HepG2 (cell line): ENCODE data around the gene NUP155. TPM values are rescaled to one million over a fixed set of nuclear protein-coding genes. Genes with fewer than 3 reads are reported as not detected.
A peak's percentile ranks its signal among the peaks of the same experiment; 100 is the strongest.

Experiments used
- ASH2L ChIP-seq: fragments of 300-600, 200-600 bp; sonication (generic); IDR thresholded peaks from 2 replicates; pipeline ENCODE4 v1.7.0; 2017; ENCODE audit warnings: low read depth, mild to moderate bottlenecking, moderate library complexity, mixed read lengths, low read length; ENCODE audit not compliant: insufficient read length
- GABPB1 ChIP-seq: IDR thresholded peaks from 2 replicates; pipeline ENCODE4 v1.6.1; 2016; ENCODE audit warnings: mild to moderate bottlenecking, missing genetic modification reagents, moderate library complexity, missing compliant biosample characterization
- GATAD2A ChIP-seq: IDR thresholded peaks from 2 replicates; pipeline ENCODE4 v1.6.1; 2016
- KAT2B ChIP-seq: fragments of 150-350 bp; IDR thresholded peaks from 2 replicates; pipeline ENCODE4 v1.6.1; 2014; ENCODE audit warnings: low read depth, low read length, borderline replicate concordance
- KLF6 ChIP-seq: IDR thresholded peaks from 2 replicates; pipeline ENCODE4 v1.8.0; 2016; ENCODE audit warnings: missing biosample characterization, missing genetic modification reagents
- MEIS1 ChIP-seq: sonication (generic); formaldehyde crosslinking; IDR thresholded peaks from 2 replicates; pipeline ENCODE4 v1.9.0; 2021; ENCODE audit warnings: mild to moderate bottlenecking, missing genetic modification reagents, moderate library complexity, borderline replicate concordance
- PPARG ChIP-seq: conservative IDR thresholded peaks from 2 replicates; pipeline ENCODE4 v1.6.1; 2016; ENCODE audit warnings: missing biosample characterization, missing genetic modification reagents
- TBX2 ChIP-seq: sonication (generic); formaldehyde crosslinking; IDR thresholded peaks from 2 replicates; pipeline ENCODE4 v1.5.0; 2020; ENCODE audit warnings: missing genetic modification reagents, mild to moderate bottlenecking, borderline replicate concordance
- polyA plus RNA-seq, 8 experiments: library from polyadenylated mRNA; depleted of rRNA in 3 of 8; stranded (reverse) in 7 of 8; unstranded in 1 of 8; fragments of >200 nt; fragmentation: Illumina TruSeq in 4 of 8; extraction: Trizol in 4 of 8; gene quantifications; 2 replicates each; pipeline versions ENCODE4 v1.2.1 to v1.2.3, GENCODE V29; 2011 to 2016; ENCODE audit warnings: low read depth in 4 of 8, missing spikeins in 1 of 8, mixed read lengths in 1 of 8; ENCODE audit not compliant: insufficient read depth in 1 of 8
- total RNA-seq, 5 experiments: library from RNA; depleted of rRNA; stranded (reverse); fragments of >200 nt; fragmentation: Illumina TruSeq; extraction: Trizol; gene quantifications; 2 replicates each; pipeline ENCODE4 v1.2.3, GENCODE V29; 2016; ENCODE audit warnings: low read depth in 1 of 5
- TF ChIP-seq, protein P1 (sequence below): IDR thresholded peaks from 2 replicates; pipeline ENCODE4 v1.6.1; 2016; ENCODE audit warnings: mild to moderate bottlenecking
- TF ChIP-seq, protein P2 (sequence below): sonication (generic); formaldehyde crosslinking; IDR thresholded peaks from 2 replicates; pipeline ENCODE4 v1.4.0; 2020; ENCODE audit warnings: missing genetic modification reagents
- TF ChIP-seq, protein P3 (sequence below): sonication (generic); formaldehyde crosslinking; IDR thresholded peaks from 2 replicates; pipeline ENCODE4 v1.9.0; 2022; ENCODE audit warnings: low read depth, missing genetic modification reagents
- TF ChIP-seq, protein P4 (sequence below), 2 experiments: sonication (generic) in 1 of 2; formaldehyde crosslinking in 1 of 2; IDR thresholded peaks; 2 replicates each; pipeline versions ENCODE4 v1.4.0 to v1.6.1; 2018 to 2020; ENCODE audit warnings: missing genetic modification reagents in 2 of 2, borderline replicate concordance in 1 of 2, low read depth in 1 of 2, mild to moderate bottlenecking in 1 of 2, missing biosample characterization in 1 of 2
- TF ChIP-seq, protein P5 (sequence below): sonication (generic); formaldehyde crosslinking; IDR thresholded peaks from 2 replicates; pipeline ENCODE4 v1.5.1; 2020; ENCODE audit warnings: missing genetic modification reagents, mild to moderate bottlenecking, borderline replicate concordance
- TF ChIP-seq, protein P6 (sequence below): sonication (generic); formaldehyde crosslinking; IDR thresholded peaks from 2 replicates; pipeline ENCODE4 v1.4.0; 2020; ENCODE audit warnings: mild to moderate bottlenecking, missing genetic modification reagents

Gene NUP155
- total and polyA plus RNA-seq, 2 of the 13 experiments (the other 11 are each of a cell fraction or from before 2014, with no cell fraction given) = 13.0 to 57.4 TPM

DNA sequence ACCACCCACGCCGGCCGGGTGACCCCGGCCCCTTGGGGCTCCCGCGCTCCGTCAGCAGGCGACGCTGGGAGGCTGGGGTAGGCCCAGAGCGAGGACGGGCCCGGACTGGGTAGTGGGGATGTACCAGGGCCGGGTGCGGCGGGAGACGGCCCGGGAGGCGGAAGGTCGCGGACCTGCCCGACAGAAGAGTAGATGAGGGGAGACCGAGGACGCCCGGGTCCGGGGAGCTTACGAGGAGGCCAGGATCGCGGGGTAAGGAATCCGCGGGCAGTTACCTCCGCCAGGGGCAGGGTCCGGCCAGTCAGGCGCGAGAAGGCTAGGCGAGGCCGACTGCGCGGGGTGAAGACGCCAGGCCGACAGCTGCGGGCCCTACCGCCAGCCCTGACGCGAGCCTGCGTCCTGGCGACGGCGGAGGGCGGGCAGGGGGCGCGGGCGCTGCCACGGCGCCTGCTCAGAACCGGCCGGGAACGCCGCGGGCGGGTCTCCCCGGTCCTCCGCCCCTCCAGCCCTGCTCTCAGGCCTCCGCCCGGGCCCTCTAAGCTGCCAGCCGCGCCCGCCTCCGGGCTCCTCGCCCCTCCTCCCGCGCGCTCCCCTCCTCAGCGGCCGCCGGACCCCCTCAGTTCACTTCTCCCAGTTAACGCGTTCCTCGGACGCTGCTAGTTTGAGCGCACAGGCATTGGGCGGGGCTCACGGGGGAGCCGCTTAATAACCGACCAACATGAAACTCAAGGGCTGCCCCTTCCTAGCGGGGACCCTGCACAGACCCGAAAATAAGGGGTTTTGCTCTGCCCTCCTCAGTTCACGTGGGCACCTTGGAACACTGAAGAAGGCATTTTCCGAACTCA, 121.7 kb downstream of the NUP155 start, which contains the start of gene CPLANE1 (continued):
- no peak for TF ChIP-seq PPARG (CRISPR knock-in tag)
- peak; percentile 70; the same call in 1 of the 2 replicates for TF ChIP-seq GABPB1 (CRISPR knock-in tag)
- peak; percentile 69 for TF ChIP-seq ASH2L
- TF ChIP-seq, protein P1, sequence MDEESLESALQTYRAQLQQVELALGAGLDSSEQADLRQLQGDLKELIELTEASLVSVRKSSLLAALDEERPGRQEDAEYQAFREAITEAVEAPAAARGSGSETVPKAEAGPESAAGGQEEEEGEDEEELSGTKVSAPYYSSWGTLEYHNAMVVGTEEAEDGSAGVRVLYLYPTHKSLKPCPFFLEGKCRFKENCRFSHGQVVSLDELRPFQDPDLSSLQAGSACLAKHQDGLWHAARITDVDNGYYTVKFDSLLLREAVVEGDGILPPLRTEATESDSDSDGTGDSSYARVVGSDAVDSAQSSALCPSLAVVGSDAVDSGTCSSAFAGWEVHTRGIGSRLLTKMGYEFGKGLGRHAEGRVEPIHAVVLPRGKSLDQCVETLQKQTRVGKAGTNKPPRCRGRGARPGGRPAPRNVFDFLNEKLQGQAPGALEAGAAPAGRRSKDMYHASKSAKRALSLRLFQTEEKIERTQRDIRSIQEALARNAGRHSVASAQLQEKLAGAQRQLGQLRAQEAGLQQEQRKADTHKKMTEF (CRISPR knock-in tag) = peak; percentile 39; the same call in 1 of the 2 replicates
- TF ChIP-seq, protein P2, sequence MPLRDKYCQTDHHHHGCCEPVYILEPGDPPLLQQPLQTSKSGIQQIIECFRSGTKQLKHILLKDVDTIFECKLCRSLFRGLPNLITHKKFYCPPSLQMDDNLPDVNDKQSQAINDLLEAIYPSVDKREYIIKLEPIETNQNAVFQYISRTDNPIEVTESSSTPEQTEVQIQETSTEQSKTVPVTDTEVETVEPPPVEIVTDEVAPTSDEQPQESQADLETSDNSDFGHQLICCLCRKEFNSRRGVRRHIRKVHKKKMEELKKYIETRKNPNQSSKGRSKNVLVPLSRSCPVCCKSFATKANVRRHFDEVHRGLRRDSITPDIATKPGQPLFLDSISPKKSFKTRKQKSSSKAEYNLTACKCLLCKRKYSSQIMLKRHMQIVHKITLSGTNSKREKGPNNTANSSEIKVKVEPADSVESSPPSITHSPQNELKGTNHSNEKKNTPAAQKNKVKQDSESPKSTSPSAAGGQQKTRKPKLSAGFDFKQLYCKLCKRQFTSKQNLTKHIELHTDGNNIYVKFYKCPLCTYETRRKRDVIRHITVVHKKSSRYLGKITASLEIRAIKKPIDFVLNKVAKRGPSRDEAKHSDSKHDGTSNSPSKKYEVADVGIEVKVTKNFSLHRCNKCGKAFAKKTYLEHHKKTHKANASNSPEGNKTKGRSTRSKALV (CRISPR knock-in tag) = 0 out of 2 replicates have a peak, but pooled peaks have one; percentile 31
- peak; percentile 45; the same call in 1 of the 2 replicates for TF ChIP-seq TBX2 (CRISPR knock-in tag)
- TF ChIP-seq KAT2B = no peak
- TF ChIP-seq, protein P3, sequence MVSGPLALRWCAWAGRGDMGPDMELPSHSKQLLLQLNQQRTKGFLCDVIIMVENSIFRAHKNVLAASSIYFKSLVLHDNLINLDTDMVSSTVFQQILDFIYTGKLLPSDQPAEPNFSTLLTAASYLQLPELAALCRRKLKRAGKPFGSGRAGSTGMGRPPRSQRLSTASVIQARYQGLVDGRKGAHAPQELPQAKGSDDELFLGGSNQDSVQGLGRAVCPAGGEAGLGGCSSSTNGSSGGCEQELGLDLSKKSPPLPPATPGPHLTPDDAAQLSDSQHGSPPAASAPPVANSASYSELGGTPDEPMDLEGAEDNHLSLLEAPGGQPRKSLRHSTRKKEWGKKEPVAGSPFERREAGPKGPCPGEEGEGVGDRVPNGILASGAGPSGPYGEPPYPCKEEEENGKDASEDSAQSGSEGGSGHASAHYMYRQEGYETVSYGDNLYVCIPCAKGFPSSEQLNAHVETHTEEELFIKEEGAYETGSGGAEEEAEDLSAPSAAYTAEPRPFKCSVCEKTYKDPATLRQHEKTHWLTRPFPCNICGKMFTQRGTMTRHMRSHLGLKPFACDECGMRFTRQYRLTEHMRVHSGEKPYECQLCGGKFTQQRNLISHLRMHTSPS (CRISPR knock-in tag) = peak; percentile 69
- 0 out of 2 replicates have a peak, but pooled peaks have one; percentile 35 for TF ChIP-seq KLF6
- TF ChIP-seq, protein P4, sequence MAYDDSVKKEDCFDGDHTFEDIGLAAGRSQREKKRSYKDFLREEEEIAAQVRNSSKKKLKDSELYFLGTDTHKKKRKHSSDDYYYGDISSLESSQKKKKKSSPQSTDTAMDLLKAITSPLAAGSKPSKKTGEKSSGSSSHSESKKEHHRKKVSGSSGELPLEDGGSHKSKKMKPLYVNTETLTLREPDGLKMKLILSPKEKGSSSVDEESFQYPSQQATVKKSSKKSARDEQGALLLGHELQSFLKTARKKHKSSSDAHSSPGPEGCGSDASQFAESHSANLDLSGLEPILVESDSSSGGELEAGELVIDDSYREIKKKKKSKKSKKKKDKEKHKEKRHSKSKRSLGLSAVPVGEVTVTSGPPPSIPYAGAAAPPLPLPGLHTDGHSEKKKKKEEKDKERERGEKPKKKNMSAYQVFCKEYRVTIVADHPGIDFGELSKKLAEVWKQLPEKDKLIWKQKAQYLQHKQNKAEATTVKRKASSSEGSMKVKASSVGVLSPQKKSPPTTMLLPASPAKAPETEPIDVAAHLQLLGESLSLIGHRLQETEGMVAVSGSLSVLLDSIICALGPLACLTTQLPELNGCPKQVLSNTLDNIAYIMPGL (CRISPR knock-in tag; IDR thresholded peaks at IDR 0.05; ENCODE audit: borderline replicate concordance in 1 of 2, low read depth in 1 of 2) = peak; percentile 48 to 78; a peak in 3 of 4 replicates
- 0 out of 2 replicates have a peak, but pooled peaks have one; percentile 6 for TF ChIP-seq GATAD2A
- TF ChIP-seq, protein P5, sequence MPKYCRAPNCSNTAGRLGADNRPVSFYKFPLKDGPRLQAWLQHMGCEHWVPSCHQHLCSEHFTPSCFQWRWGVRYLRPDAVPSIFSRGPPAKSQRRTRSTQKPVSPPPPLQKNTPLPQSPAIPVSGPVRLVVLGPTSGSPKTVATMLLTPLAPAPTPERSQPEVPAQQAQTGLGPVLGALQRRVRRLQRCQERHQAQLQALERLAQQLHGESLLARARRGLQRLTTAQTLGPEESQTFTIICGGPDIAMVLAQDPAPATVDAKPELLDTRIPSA (CRISPR knock-in tag) = peak; percentile 50; the same call in 1 of the 2 replicates
- TF ChIP-seq, protein P6, sequence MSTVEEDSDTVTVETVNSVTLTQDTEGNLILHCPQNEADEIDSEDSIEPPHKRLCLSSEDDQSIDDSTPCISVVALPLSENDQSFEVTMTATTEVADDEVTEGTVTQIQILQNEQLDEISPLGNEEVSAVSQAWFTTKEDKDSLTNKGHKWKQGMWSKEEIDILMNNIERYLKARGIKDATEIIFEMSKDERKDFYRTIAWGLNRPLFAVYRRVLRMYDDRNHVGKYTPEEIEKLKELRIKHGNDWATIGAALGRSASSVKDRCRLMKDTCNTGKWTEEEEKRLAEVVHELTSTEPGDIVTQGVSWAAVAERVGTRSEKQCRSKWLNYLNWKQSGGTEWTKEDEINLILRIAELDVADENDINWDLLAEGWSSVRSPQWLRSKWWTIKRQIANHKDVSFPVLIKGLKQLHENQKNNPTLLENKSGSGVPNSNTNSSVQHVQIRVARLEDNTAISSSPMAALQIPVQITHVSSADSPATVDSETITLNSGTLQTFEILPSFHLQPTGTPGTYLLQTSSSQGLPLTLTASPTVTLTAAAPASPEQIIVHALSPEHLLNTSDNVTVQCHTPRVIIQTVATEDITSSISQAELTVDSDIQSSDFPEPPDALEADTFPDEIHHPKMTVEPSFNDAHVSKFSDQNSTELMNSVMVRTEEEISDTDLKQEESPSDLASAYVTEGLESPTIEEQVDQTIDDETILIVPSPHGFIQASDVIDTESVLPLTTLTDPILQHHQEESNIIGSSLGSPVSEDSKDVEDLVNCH (CRISPR knock-in tag) = no peak
- TF ChIP-seq MEIS1 = peak; percentile 22; the same call in 1 of the 2 replicates
